Large intestine (tissue), 3 donors: ENCODE results near the gene ZFR2. TPM values are rescaled to one million over a fixed set of nuclear protein-coding genes. Genes with fewer than 3 reads are reported as not detected.

Source experiments
- DNase-seq, 2 donors: peaks; one replicate each; pipeline versions ENCODE4 v3.0.0 to v3.0.0-alpha.2; 2013
- H3K27ac ChIP-seq: one replicate; pipeline ENCODE4 v1.5.1; 2013; ENCODE audit warnings: low read length
- H3K27me3 ChIP-seq: 2 replicates; pipeline ENCODE4 v1.6.1; 2013; ENCODE audit warnings: low read length; ENCODE audit not compliant: control insufficient read depth, insufficient read depth
- H3K36me3 ChIP-seq: 2 replicates; pipeline ENCODE4 v1.6.1; 2013; ENCODE audit warnings: low read length; ENCODE audit not compliant: control insufficient read depth, insufficient read depth
- H3K4me1 ChIP-seq: one replicate; pipeline ENCODE4 v1.6.1; 2013; ENCODE audit warnings: low read length; ENCODE audit not compliant: control insufficient read depth, insufficient read depth
- H3K4me3 ChIP-seq: one replicate; pipeline ENCODE4 v1.5.1; 2013; ENCODE audit warnings: low read length
- H3K9me3 ChIP-seq: one replicate; pipeline ENCODE4 v1.6.1; 2013; ENCODE audit warnings: mild to moderate bottlenecking, low read depth, low read length, moderate library complexity; ENCODE audit not compliant: control insufficient read depth
- WGBS: methylation state at CpG from one replicate; pipeline ENCODE4 v1.1.5; 2013; ENCODE audit warnings: low lambda C conversion rate; ENCODE audit not compliant: insufficient coverage; 5-methylcytosine and 5-hydroxymethylcytosine counted together
- polyA plus RNA-seq: library from polyadenylated mRNA; unstranded; fragments of 120-200 nt; gene quantifications from one replicate; pipeline ENCODE4 v1.2.1, GENCODE V29; 2013

Gene ZFR2
- polyA plus RNA-seq, 1 donor, result 1.8 TPM

DNA sequence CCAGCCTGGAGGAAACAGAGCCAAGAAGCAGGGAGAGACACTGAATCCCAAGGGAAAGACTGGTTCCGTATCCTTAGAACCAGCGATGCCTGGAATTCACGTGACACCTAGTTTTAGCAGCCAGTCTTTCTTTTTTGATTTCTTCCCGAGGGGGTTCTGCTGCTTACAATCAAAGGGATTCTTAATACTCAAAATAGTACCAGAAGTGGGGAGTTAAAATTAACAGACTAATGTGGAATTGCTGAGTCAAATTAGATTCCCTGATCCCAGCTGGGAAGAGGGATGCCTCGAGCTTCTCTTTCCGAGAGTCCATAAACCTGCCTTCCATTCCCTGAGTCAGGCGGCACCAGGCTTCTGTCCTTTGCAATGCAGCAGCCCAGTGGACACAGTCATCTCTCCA lies 77.9 kb downstream of the ZFR2 start:
- no peak for DNase-seq
- Histone ChIP-seq H3K36me3 (no peaks in the 10 kb centered on the region), H3K27ac (no peak overlapping the region), H3K4me1 (no peaks in the 10 kb centered on the region), H3K27me3 (peaks cover 15% of the 10 kb centered on the region), H3K4me3 (no peak overlapping the region), H3K9me3 (no peaks in the 10 kb centered on the region)
- no CpG with 5 or more reads among the region's 7 CpGs for WGBS

DNA sequence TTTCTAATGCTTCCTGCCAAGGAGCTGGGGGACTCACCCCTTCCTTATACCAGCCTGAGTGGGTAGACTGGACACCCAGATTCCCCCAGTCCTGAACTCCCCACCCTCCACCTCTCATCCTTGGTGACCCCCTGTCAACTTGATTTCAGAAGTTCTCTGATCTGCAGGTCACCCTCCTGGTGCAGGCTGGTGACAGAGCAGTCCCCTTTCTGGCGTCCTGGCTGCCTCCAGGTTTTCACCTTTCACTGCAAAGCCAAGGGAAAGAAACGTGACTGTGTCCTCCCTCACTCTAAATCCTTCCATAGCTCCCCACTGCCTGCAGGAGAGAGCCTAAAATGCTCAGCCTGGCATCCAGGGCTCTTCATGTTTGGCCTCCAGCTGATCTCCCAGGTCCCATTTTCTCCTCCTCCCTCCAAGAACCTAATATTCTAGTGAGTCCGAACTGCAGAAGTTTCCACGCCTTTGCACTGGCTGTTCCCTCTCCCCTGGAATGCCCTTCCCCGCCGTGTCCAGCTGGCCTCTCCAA lies 78.6 kb downstream of the ZFR2 start:
- DNase-seq, result no peak
- Histone ChIP-seq H3K9me3 (no peaks in the 10 kb centered on the region), H3K27me3 (peaks cover 19% of the 10 kb centered on the region), H3K4me1 (no peaks in the 10 kb centered on the region), H3K4me3 (no peak overlapping the region), H3K27ac (no peak overlapping the region), H3K36me3 (no peaks in the 10 kb centered on the region)
- no CpG with 5 or more reads among the region's 6 CpGs for WGBS

DNA sequence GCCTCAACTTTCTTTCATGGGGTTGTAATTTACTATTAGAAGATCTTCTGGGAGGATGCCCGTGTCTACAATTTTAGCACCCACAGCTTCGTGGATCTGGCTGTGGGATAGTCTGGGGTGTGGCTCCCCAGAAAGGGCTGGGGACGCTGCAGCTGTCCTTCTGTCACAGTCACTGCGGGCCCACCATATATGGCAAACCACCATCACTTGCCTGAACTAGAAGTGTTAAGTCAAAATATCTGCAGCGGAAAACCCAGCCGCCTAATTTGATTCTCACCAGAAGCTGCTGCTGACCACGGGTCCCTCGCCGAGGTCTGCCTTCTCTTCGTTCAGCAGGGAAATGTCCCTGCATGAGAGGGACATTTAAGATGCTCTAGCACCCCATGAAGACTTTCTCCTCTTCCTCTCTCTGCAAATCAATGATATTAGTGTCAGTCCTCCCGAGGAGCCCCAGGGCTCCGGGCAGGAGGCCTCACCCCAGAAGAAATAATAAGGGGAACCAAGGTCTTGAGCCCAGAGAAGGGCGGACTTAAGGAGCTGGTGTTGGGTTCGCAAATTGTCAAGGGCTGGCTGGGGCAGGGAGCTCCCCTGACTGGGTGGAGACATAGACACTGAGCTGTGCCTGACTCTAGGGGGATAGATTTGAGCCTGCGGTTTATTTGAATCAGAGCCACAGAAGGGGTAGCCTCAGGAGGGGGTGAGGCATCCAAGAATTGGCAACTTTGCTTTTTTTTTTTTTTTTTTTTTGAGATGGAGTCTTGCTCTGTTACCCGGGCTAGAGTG lies 79.7 kb downstream of the ZFR2 start:
- no peaks in the 10 kb centered on the region for H3K4me1 ChIP-seq
- WGBS, result no CpG with 5 or more reads among the region's 16 CpGs
- H3K27me3 ChIP-seq, result peaks cover 29% of the 10 kb centered on the region
- H3K27ac ChIP-seq, result no peak overlapping the region
- no peak for DNase-seq
- H3K9me3 ChIP-seq, result no peaks in the 10 kb centered on the region
- H3K4me3 ChIP-seq, result no peak overlapping the region
- H3K36me3 ChIP-seq, result no peaks in the 10 kb centered on the region

DNA sequence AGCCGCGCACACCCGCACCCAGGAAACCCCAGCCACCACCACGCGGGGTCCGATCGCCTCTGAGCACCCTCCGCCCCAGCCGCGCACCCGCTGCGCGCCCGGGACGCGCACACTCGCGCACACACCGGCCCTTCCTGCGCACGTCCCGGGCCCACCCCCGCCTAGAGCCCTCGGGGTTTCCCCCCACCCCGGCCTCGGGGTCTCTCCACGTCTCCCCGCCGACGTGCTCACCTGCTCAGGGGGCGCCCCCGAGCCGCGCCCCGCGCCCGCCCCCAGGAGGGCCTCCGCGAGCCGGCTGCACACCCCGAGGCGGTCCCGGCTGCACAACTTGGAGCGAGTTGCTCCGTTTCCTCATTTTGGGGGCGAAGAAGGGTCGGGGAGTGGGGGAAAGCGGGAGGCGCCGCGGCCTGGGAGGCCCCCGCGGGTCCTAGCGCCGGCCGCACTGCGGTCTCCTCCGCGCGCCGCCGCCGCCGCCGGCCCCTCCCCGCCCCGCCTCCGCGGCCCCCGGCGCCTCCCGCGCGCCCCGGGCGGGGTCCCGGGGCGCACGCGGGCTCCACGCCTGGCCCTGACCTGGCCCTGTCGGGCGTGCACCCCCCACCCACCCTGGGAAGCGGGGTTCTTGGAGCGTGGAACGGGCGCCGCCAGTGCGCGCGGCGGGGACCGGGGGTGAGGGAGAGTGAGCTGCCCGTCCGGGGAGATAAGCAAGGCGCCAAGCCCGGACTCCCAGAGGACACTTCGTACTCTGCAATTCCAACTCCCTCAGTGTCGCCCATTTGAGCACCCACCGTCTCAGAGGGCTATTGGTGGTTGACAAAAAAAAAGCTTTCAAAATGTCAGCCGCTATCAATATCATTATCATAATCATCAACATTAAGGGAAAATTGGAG lies 82.7 kb downstream of the ZFR2 start, which contains the start of gene MATK:
TSS of gene MATK (minus strand) at position 444 of the 887 bp plus-strand sequence. CDS start 1,246 bp downstream, outside the sequence.
- Histone ChIP-seq H3K36me3 (no peaks in the 10 kb centered on the region), H3K4me3 (no peak within 1 kb of the TSS), H3K4me1 (no peaks in the 10 kb centered on the region), H3K27ac (no peak within 1 kb of the TSS), H3K27me3 (peaks cover 35% of the 10 kb centered on the region), H3K9me3 (peaks cover 19% of the 10 kb centered on the region)
- no CpG with 5 or more reads among the region's 101 CpGs for WGBS
- no peak for DNase-seq

DNA sequence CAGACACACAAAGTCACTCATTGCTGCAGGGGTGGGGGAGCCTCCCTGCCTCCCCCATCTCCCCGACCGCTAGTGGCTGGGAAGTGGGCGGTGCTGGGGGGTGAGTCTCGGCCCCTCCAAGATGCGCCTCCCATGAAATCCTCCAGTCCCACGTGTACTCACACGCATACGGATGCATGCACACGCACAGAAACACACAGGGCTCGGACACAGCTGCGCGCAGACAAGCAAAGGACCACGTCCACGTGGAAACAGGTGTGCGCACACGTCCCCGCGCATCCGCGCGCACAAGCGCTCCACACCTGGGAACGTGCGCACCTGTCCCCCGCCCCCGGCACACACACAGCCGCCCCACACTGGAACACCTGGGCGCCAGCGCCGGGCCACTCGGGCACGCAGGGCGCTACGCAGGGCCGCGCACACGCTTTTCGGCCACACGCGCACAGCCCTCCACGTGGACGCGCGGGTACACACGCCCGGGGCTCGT lies 83.3 kb downstream of the ZFR2 start:
- H3K9me3 ChIP-seq, result peaks cover 22% of the 10 kb centered on the region
- H3K27ac ChIP-seq, result no peak overlapping the region
- DNase-seq, result no peak
- H3K27me3 ChIP-seq, result peaks cover 33% of the 10 kb centered on the region
- H3K4me1 ChIP-seq, result no peaks in the 10 kb centered on the region
- H3K4me3 ChIP-seq, result no peak overlapping the region
- H3K36me3 ChIP-seq, result no peaks in the 10 kb centered on the region
- no CpG with 5 or more reads among the region's 47 CpGs for WGBS

DNA sequence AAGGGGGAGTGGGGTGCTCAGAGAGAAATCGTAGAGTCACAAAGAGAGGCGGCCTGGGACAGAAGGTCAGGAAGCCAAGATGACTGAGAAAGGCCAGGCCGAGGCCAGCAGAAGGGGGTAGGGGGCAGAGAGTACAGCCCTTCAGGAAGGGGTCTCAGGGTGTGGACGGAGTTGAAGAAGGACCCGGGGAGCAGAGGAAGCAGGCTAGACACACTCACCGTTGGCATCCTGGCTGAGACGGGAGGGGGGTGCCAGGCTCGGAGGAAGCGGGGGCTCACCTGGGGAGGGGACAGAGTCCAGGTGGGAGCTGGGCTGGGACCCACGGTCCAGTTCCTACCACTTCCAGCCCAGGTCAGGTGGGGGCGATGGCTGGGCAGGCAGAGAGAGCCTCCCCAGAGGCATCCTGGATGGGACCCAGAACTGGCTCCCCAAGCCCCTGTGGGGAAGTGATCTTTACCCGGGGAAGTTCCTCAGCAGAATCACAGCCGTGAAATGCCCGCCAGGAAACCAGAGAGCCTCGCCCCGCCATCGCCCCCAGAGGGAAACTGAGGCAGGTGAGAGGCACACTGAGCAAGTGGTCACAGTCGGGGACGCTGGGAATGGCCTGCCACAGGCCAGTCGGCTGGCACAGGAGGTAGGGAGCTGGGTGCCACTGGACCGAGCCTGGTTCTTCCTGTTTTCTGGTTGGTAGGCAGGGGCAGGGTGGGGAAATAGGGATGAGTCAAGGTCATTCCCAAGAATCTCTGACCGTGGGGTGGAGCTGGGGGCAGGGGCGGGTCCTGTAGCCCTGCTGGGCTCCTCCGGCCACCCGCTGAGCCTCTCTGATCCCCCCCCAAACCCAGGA lies 84.0 kb downstream of the ZFR2 start:
- no peak for DNase-seq
- no peaks in the 10 kb centered on the region for H3K36me3 ChIP-seq
- no peak overlapping the region for H3K4me3 ChIP-seq
- H3K9me3 ChIP-seq, result peaks cover 22% of the 10 kb centered on the region
- no peaks in the 10 kb centered on the region for H3K4me1 ChIP-seq
- H3K27ac ChIP-seq, result no peak overlapping the region
- H3K27me3 ChIP-seq, result peaks cover 28% of the 10 kb centered on the region
- WGBS, result no CpG with 5 or more reads among the region's 25 CpGs

DNA sequence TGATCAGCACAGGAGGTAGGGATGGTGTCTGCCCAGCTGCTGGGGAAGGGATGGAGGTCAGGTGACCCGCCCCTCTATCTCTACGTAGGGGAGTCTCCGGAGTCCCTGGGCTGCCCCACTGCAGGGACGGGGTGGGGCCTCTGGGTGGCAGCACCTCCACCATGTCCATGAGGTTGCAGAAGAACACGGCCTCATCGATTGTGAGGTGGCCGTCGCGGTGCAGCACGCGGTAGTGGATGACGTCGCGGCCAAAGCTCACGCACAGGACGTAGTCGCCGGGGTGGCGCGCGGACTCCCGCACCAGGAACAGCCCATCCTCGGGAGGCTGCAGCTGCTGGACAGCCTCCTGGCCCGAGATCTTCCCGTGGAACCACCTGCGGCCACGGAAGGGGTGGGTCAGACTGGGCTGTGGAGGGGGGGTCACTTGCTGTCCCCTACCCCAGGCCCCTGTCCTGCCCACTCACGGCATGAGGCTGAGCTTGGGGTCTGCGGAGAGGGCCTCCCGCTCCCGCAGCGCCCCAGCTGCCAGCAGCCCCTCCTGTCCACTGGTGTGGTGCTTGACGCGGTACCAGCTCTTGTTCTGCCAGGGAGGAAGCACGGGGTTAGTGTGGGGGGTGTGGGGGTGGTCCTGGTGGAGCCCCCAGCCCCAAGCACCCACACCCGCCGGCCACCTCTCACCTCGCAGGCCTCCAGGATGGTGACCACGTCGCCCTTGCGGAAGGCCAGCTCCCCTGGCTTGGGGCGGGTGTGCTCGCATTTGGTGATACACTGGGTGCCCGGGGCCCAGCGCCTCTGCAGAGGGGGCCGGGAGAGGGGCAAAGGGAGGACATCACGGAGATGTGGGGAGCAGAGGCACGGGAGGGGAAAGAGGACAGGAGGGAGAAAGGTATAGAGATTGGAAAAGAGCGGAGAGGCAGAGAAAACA lies 84.9 kb downstream of the ZFR2 start:
- Histone ChIP-seq H3K36me3 (no peaks in the 10 kb centered on the region), H3K27ac (no peak overlapping the region), H3K27me3 (peaks cover 28% of the 10 kb centered on the region), H3K9me3 (peaks cover 26% of the 10 kb centered on the region), H3K4me3 (no peak overlapping the region), H3K4me1 (no peaks in the 10 kb centered on the region)
- no peak for DNase-seq
- WGBS, result 83% methylated on average over 5 of the region's 49 CpGs

DNA sequence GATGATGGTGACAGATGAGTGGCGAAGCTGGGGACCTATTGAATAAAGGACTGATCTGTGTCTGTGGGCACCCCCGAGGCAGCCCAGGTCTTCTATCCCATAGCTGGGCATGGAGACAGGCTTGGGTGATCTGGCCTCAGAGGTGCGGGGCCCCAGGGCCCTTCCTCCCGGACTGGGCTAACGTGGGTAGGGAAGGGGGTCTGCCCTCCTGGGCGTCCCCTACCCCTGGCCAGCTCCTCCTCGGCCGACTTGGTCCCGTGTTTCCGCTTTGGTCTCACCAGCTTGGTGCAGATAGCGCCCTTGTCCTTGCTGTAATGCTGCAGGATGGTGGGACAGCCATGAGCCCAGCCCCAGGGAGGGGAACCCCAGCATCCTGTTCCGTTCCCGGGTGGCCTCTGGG lies 85.9 kb downstream of the ZFR2 start:
- DNase-seq, result no peak
- WGBS, result no CpG with 5 or more reads among the region's 13 CpGs
- H3K4me3 ChIP-seq, result no peak overlapping the region
- H3K36me3 ChIP-seq, result no peaks in the 10 kb centered on the region
- peaks cover 28% of the 10 kb centered on the region for H3K27me3 ChIP-seq
- H3K9me3 ChIP-seq, result peaks cover 29% of the 10 kb centered on the region
- H3K4me1 ChIP-seq, result no peaks in the 10 kb centered on the region
- no peak overlapping the region for H3K27ac ChIP-seq

DNA sequence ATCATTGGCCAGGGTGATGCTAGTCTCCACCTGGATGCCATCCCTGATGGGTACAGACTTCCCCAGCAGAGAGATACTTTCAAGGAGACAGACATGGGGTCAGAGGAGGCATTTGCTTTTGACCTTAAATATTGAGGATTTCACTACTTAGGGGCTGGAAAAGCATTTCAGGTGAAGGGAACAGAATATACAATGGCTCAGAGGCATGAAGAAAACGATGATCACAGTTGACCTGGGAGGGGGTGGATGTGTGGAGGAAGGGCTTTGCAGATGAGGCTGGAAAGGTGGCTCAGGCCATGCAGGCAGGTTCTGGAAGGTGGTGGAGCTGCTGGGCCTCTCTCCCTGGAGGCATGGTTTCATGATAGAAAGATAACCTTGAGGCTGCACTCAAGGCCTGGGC lies 86.5 kb downstream of the ZFR2 start:
- Histone ChIP-seq H3K4me3 (no peak overlapping the region), H3K27me3 (peaks cover 28% of the 10 kb centered on the region), H3K36me3 (no peaks in the 10 kb centered on the region), H3K4me1 (no peaks in the 10 kb centered on the region), H3K27ac (no peak overlapping the region), H3K9me3 (peaks cover 30% of the 10 kb centered on the region)
- no peak for DNase-seq
- WGBS, result 100% methylated on average over 1 of the region's 1 CpG
